HCT116 (cell line): Measurements from ENCODE around the gene WBP1L. TPM values are rescaled to one million over a fixed set of nuclear protein-coding genes. Genes with fewer than 3 reads are reported as not detected.

Source experiments
- ATAC-seq: fragments of 200-7000 bp; cut with Tn5 transposase; 2 replicates; pipeline ENCODE4 v1.9.1; 2020; ENCODE audit warnings: mild to moderate bottlenecking, moderate library complexity
- BruUV-seq: library from RNA; stranded (reverse); fragments of 400-500 nt; replicated peaks from 2 replicates; lab custom pipeline; 2021; lab: Mats Ljungman, UMichigan
- CTCF ChIA-PET: fragments of 300-600 bp; sonication (Branson Sonifier 250); formaldehyde crosslinking; loops from one replicate; lab custom pipeline; 2021; ENCODE audit warnings: antibody characterized with exemption; lab: Charles Lee
- POLR2A ChIA-PET: fragments of 300-600, 350-600 bp; sonication (Branson Sonifier 250); formaldehyde crosslinking; loops from one replicate; lab custom pipeline; 2021; ENCODE audit warnings: antibody characterized with exemption; lab: Charles Lee
- RAD21 ChIA-PET, 2 experiments: fragments of 300-600 bp; sonication (Branson Sonifier 250); formaldehyde crosslinking; loops; one replicate each; lab custom pipeline; 2023; ENCODE audit warnings: low total read pairs in 2 of 2; ENCODE audit not compliant: uncharacterized antibody in 2 of 2, unreplicated experiment in 2 of 2, low non-redundant PET in 1 of 2; lab: Charles Lee
- DNase-seq: peaks from one replicate; pipeline ENCODE4 v3.0.0-alpha.2; 2010; ENCODE audit warnings: low read depth, low spot score
- H2AFZ ChIP-seq: fragments of 200-600 bp; shearing (Covaris generic), sonication (generic); 2 replicates; pipeline ENCODE4 v1.6.1; 2017; ENCODE audit warnings: low read depth, mixed run types, mixed read lengths, antibody characterized with exemption, low read length; ENCODE audit not compliant: poor library complexity, severe bottlenecking
- H3K27ac ChIP-seq: 2 replicates; pipeline ENCODE4 v1.5.1; 2012; ENCODE audit warnings: low read depth, low read length
- H3K27me3 ChIP-seq: fragments of 200-600 bp; sonication (generic); 2 replicates; pipeline ENCODE4 v1.6.1; 2016; ENCODE audit warnings: mixed run types, low read length, mixed read lengths; ENCODE audit not compliant: insufficient read depth
- H3K36me3 ChIP-seq, 2 experiments: fragments of 200-500 bp in 1 of 2; fragments of 200-600 bp in 1 of 2; sonication (Bioruptor generic) in 1 of 2; sonication (generic) in 1 of 2; 2 replicates each; pipeline versions ENCODE4 v1.5.1 to v1.6.1; 2014 to 2016; ENCODE audit warnings: low read length in 2 of 2, inconsistent platforms in 1 of 2, mixed read lengths in 1 of 2, mixed run types in 1 of 2; ENCODE audit not compliant: insufficient read depth in 2 of 2, control insufficient read depth in 1 of 2
- H3K4me1 ChIP-seq, 2 experiments: fragments of 200-600 bp in 1 of 2; sonication (generic) in 1 of 2; 2 replicates each; pipeline versions ENCODE4 v1.5.1 to v1.6.1; 2012 to 2017; ENCODE audit warnings: low read length in 2 of 2, inconsistent platforms in 1 of 2, mild to moderate bottlenecking in 1 of 2, mixed read lengths in 1 of 2, mixed run types in 1 of 2, moderate library complexity in 1 of 2; ENCODE audit not compliant: insufficient read depth in 2 of 2, control insufficient read depth in 1 of 2
- H3K4me2 ChIP-seq: fragments of 200-600 bp; sonication (generic); 2 replicates; pipeline ENCODE4 v1.6.1; 2017; ENCODE audit warnings: mixed run types, low read length, mixed read lengths
- H3K4me3 ChIP-seq, 2 experiments: fragments of 200-600 bp in 1 of 2; sonication (generic) in 1 of 2; replicated peaks in 1 of 2; 2 replicates each; pipeline ENCODE4 v1.5.1; 2011 to 2016; ENCODE audit warnings: low read length in 2 of 2, control low read depth in 1 of 2, low read depth in 1 of 2, mild to moderate bottlenecking in 1 of 2, mixed read lengths in 1 of 2, mixed run types in 1 of 2
- H3K79me2 ChIP-seq: fragments of 200-600 bp; sonication (generic); 2 replicates; pipeline ENCODE4 v1.6.1; 2017; ENCODE audit warnings: mild to moderate bottlenecking, mixed run types, low read length, moderate library complexity, mixed read lengths; ENCODE audit not compliant: insufficient read depth
- H3K9ac ChIP-seq: fragments of 200-600 bp; sonication (generic); 2 replicates; pipeline ENCODE4 v1.6.1; 2016; ENCODE audit warnings: low read length, mixed read lengths
- H3K9me2 ChIP-seq: fragments of 200-600 bp; sonication (generic), shearing (Covaris generic); 2 replicates; pipeline ENCODE4 v1.6.1; 2017; ENCODE audit warnings: mixed run types, mild to moderate bottlenecking, moderate library complexity; ENCODE audit not compliant: insufficient read depth
- H3K9me3 ChIP-seq, 2 experiments: fragments of 200-500 bp in 1 of 2; fragments of 200-600 bp in 1 of 2; sonication (Bioruptor generic) in 1 of 2; sonication (generic) in 1 of 2; 2 replicates each; pipeline ENCODE4 v1.6.1; 2014 to 2017; ENCODE audit warnings: low read length in 2 of 2, mixed read lengths in 2 of 2, inconsistent platforms in 1 of 2, low read depth in 1 of 2, mild to moderate bottlenecking in 1 of 2, mixed run types in 1 of 2, moderate library complexity in 1 of 2; ENCODE audit not compliant: control insufficient read depth in 1 of 2, insufficient read depth in 1 of 2
- H4K20me1 ChIP-seq: fragments of 200-600 bp; sonication (generic), shearing (Covaris generic); 2 replicates; pipeline ENCODE4 v1.6.1; 2017; ENCODE audit warnings: mixed run types, mild to moderate bottlenecking, moderate library complexity; ENCODE audit not compliant: insufficient read depth
- ATF3 ChIP-seq: IDR thresholded peaks from 2 replicates; pipeline ENCODE4 v1.6.1; 2012
- CBX3 ChIP-seq: IDR thresholded peaks from 2 replicates; pipeline ENCODE4 v1.6.1; 2012; ENCODE audit warnings: low read depth
- CTCF ChIP-seq, 3 experiments: fragments of 200-600 bp in 1 of 3; sonication (generic) in 1 of 3; IDR thresholded peaks in 2 of 3; conservative IDR thresholded peaks in 1 of 3; 2 replicates each; pipeline ENCODE4 v1.5.1; 2012 to 2017; ENCODE audit warnings: low read depth in 2 of 3, low read length in 2 of 3, antibody characterized with exemption in 1 of 3, borderline replicate concordance in 1 of 3, control low read depth in 1 of 3, mild to moderate bottlenecking in 1 of 3, mixed read lengths in 1 of 3, mixed run types in 1 of 3, moderate library complexity in 1 of 3; ENCODE audit not compliant: insufficient read depth in 1 of 3
- EZH2 ChIP-seq: fragments of 200-600 bp; sonication (generic); IDR thresholded peaks from 2 replicates; pipeline ENCODE4 v1.6.1; 2017; ENCODE audit warnings: antibody characterized with exemption, mixed run types
- FOSL1 ChIP-seq: IDR thresholded peaks from 2 replicates; pipeline ENCODE4 v1.6.1; 2012; ENCODE audit warnings: low read depth
- JUND ChIP-seq: IDR thresholded peaks from 2 replicates; pipeline ENCODE4 v1.6.1; 2012
- MAX ChIP-seq: IDR thresholded peaks from 2 replicates; pipeline ENCODE4 v1.6.1; 2012
- POLR2A ChIP-seq: IDR thresholded peaks from 2 replicates; pipeline ENCODE4 v1.7.0; 2011; ENCODE audit warnings: borderline replicate concordance; ENCODE audit not compliant: insufficient read depth, insufficient read length; ENCODE audit errors: extremely low read depth
- RAD21 ChIP-seq: IDR thresholded peaks from 2 replicates; pipeline ENCODE4 v1.6.1; 2012; ENCODE audit warnings: low read depth, mild to moderate bottlenecking
- REST ChIP-seq: IDR thresholded peaks from 2 replicates; pipeline ENCODE4 v1.6.1; 2012; ENCODE audit warnings: low read depth
- SIN3A ChIP-seq: IDR thresholded peaks from 2 replicates; pipeline ENCODE4 v1.6.1; 2012; ENCODE audit warnings: low read depth
- SP1 ChIP-seq: IDR thresholded peaks from 2 replicates; pipeline ENCODE4 v1.6.1; 2012; ENCODE audit warnings: low read depth
- YY1 ChIP-seq: IDR thresholded peaks from 2 replicates; pipeline ENCODE4 v1.6.1; 2011; ENCODE audit warnings: low read length, low read depth, moderate library complexity, mild to moderate bottlenecking; ENCODE audit not compliant: insufficient replicate concordance; ENCODE audit errors: extremely low read depth
- ZFX ChIP-seq: fragments of 450-650 bp; IDR thresholded peaks from 2 replicates; pipeline ENCODE4 v1.6.1; 2017
- ZNF274 ChIP-seq: fragments of 200-500 bp; sonication (Bioruptor generic); IDR thresholded peaks from 2 replicates; pipeline ENCODE4 v1.6.1; 2014; ENCODE audit warnings: mild to moderate bottlenecking, low read depth, low read length, inconsistent platforms
- intact Hi-C: fragments of 100-400 bp; cut with micrococcal nuclease; formaldehyde crosslinking; loops from 2 replicates; pipeline ENCODE4 v1.10.0; 2022
- total RNA-seq: library from RNA; stranded (reverse); gene quantifications from one replicate; pipeline ENCODE4 v1.2.1, GENCODE V29; 2021; ENCODE audit not compliant: unreplicated experiment

The WBP1L gene
- total RNA-seq, 1 experiment from 2014 or later = 25.2 TPM

- Histone ChIP-seq H3K4me2 (no peak overlapping the region), H3K9me2 (no peaks in the 10 kb centered on the region), H4K20me1 (no peaks in the 10 kb centered on the region), H3K9me3 (no peaks in the 10 kb centered on the region), H2AFZ (no peak overlapping the region), H3K4me1 (no peaks in the 10 kb centered on the region; a peak in 1 of 4 replicates), H3K79me2 (no peaks in the 10 kb centered on the region), H3K4me3 (no peak overlapping the region), H3K27me3 (no peaks in the 10 kb centered on the region), H3K27ac (no peak overlapping the region), H3K9ac (no peak overlapping the region), H3K36me3 (no peaks in the 10 kb centered on the region)
- TF ChIP-seq YY1 (no peak), SP1 (no peak), MAX (no peak), RAD21 (no peak), REST (no peak), JUND (no peak)
- BruUV-seq = no TSS peak
- ChIA-PET CTCF (no interaction called here), RAD21 (no interaction called here), POLR2A (no interaction called here)
- no peak for ATAC-seq
- intact Hi-C loops = no loop called here
- no peak for DNase-seq
Observed at GRCh38 chr10:102783568-102783967, 39.8 kb downstream of the WBP1L start.

GRCh38 chr10:102785818-102786217, 42.1 kb downstream of the WBP1L start:
- ChIA-PET POLR2A (no interaction called here), CTCF (no interaction called here), RAD21 (no interaction called here)
- H3K9me3 ChIP-seq = no peaks in the 10 kb centered on the region
- no peaks in the 10 kb centered on the region; a peak in 1 of 4 replicates for H3K4me1 ChIP-seq
- DNase-seq (no peak), ATAC-seq (no peak)
- H3K79me2 ChIP-seq = no peaks in the 10 kb centered on the region
- no peak overlapping the region for H3K4me3 ChIP-seq
- no peaks in the 10 kb centered on the region for H4K20me1 ChIP-seq
- H3K9me2 ChIP-seq = no peaks in the 10 kb centered on the region
- no peak overlapping the region for H2AFZ ChIP-seq
- no peak overlapping the region for H3K9ac ChIP-seq
- H3K27ac ChIP-seq = no peak overlapping the region
- H3K27me3 ChIP-seq = no peaks in the 10 kb centered on the region
- no peaks in the 10 kb centered on the region for H3K36me3 ChIP-seq
- no TSS peak for BruUV-seq
- no peak overlapping the region for H3K4me2 ChIP-seq
- intact Hi-C loops = no loop called here
- TF ChIP-seq CTCF (IDR thresholded peaks at IDR 0.05 in 2 of 3, conservative IDR thresholded peaks at IDR 0.05 in 1 of 3; ENCODE audit: borderline replicate concordance in 1 of 3, insufficient read depth in 1 of 3, low read depth in 2 of 3, low read length in 2 of 3) (no peak), POLR2A (no peak), FOSL1 (no peak), ZFX (no peak), SIN3A (no peak), ATF3 (no peak), SP1 (no peak), EZH2 (no peak), ZNF274 (no peak), JUND (no peak), CBX3 (no peak)
